ENCODE data around the gene COLEC11. TPM values are rescaled to one million over a fixed set of nuclear protein-coding genes. Genes with fewer than 3 reads are reported as not detected.

The COLEC11 gene
- total RNA-seq, 1 donor from 2014 or later, result 1.5 TPM

- Histone ChIP-seq H3K4me1 (peaks cover 8% of the 10 kb centered on the region), H3K9me3 (no peaks in the 10 kb centered on the region), H3K27ac (no peak overlapping the region), H3K27me3 (no peaks in the 10 kb centered on the region), H3K4me3 (no peak overlapping the region), H3K36me3 (no peaks in the 10 kb centered on the region)
- ATAC-seq (no peak), DNase-seq (no peak)
- intact Hi-C loops (cut with DNase I), result no loop called here
- TF ChIP-seq CTCF (IDR thresholded peaks at IDR 0.05), result no peak
Measured at GRCh38 chr2:3596901-3597417, 2.0 kb downstream of the COLEC11 start.

- H3K27me3 ChIP-seq, result no peaks in the 10 kb centered on the region
- TF ChIP-seq CTCF (IDR thresholded peaks at IDR 0.05), result no peak
- peaks cover 8% of the 10 kb centered on the region for H3K4me1 ChIP-seq
- no peaks in the 10 kb centered on the region for H3K36me3 ChIP-seq
- intact Hi-C loops (cut with DNase I), result no loop called here
- ATAC-seq, result no peak
- no peak overlapping the region for H3K27ac ChIP-seq
- H3K9me3 ChIP-seq, result no peaks in the 10 kb centered on the region
- DNase-seq, result no peak
- no peak overlapping the region for H3K4me3 ChIP-seq
Measured at GRCh38 chr2:3597567-3597966, 2.7 kb downstream of the COLEC11 start.

- no peak for TF ChIP-seq CTCF (IDR thresholded peaks at IDR 0.05)
- DNase-seq (no peak), ATAC-seq (peak; percentile 36)
- Histone ChIP-seq H3K27ac (no peak overlapping the region), H3K36me3 (no peaks in the 10 kb centered on the region), H3K27me3 (no peaks in the 10 kb centered on the region), H3K4me1 (peaks cover 8% of the 10 kb centered on the region), H3K9me3 (no peaks in the 10 kb centered on the region), H3K4me3 (no peak overlapping the region)
- intact Hi-C loops (cut with DNase I), result no loop called here
Measured at GRCh38 chr2:3598197-3598910, 3.4 kb downstream of the COLEC11 start.

GRCh38 chr2:3598912-3599854 lies 4.3 kb downstream of the COLEC11 start:
- no peak overlapping the region for H3K27ac ChIP-seq
- intact Hi-C loops (cut with DNase I), result no loop called here
- H3K4me1 ChIP-seq, result peaks cover 8% of the 10 kb centered on the region
- H3K9me3 ChIP-seq, result no peaks in the 10 kb centered on the region
- H3K27me3 ChIP-seq, result no peaks in the 10 kb centered on the region
- no peak for TF ChIP-seq CTCF (IDR thresholded peaks at IDR 0.05)
- H3K4me3 ChIP-seq, result no peak overlapping the region
- ATAC-seq, result no peak
- DNase-seq, result no peak
- H3K36me3 ChIP-seq, result no peaks in the 10 kb centered on the region

GRCh38 chr2:3600256-3600855 lies 5.4 kb downstream of the COLEC11 start:
- Histone ChIP-seq H3K4me3 (no peak overlapping the region), H3K4me1 (peaks cover 8% of the 10 kb centered on the region), H3K27me3 (no peaks in the 10 kb centered on the region), H3K27ac (no peak overlapping the region), H3K36me3 (no peaks in the 10 kb centered on the region), H3K9me3 (no peaks in the 10 kb centered on the region)
- ATAC-seq (no peak), DNase-seq (no peak)
- no peak for TF ChIP-seq CTCF (IDR thresholded peaks at IDR 0.05)
- intact Hi-C loops (cut with DNase I), result no loop called here
